ENCODE measurements around the gene CBX4.

GRCh38 chr17:79865351-79866210 lies 26.3 kb upstream of the CBX4 start:
- TF ChIP-seq, protein P1, sequence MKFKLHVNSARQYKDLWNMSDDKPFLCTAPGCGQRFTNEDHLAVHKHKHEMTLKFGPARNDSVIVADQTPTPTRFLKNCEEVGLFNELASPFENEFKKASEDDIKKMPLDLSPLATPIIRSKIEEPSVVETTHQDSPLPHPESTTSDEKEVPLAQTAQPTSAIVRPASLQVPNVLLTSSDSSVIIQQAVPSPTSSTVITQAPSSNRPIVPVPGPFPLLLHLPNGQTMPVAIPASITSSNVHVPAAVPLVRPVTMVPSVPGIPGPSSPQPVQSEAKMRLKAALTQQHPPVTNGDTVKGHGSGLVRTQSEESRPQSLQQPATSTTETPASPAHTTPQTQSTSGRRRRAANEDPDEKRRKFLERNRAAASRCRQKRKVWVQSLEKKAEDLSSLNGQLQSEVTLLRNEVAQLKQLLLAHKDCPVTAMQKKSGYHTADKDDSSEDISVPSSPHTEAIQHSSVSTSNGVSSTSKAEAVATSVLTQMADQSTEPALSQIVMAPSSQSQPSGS (tag by site-specific recombination; IDR thresholded peaks at IDR 0.05; ENCODE audit: low read depth): no peak
- TF ChIP-seq, protein P2, sequence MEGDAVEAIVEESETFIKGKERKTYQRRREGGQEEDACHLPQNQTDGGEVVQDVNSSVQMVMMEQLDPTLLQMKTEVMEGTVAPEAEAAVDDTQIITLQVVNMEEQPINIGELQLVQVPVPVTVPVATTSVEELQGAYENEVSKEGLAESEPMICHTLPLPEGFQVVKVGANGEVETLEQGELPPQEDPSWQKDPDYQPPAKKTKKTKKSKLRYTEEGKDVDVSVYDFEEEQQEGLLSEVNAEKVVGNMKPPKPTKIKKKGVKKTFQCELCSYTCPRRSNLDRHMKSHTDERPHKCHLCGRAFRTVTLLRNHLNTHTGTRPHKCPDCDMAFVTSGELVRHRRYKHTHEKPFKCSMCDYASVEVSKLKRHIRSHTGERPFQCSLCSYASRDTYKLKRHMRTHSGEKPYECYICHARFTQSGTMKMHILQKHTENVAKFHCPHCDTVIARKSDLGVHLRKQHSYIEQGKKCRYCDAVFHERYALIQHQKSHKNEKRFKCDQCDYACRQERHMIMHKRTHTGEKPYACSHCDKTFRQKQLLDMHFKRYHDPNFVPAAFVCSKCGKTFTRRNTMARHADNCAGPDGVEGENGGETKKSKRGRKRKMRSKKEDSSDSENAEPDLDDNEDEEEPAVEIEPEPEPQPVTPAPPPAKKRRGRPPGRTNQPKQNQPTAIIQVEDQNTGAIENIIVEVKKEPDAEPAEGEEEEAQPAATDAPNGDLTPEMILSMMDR (tag by site-specific recombination; IDR thresholded peaks at IDR 0.05): no peak
- TF ChIP-seq PATZ1 (tag by site-specific recombination; IDR thresholded peaks at IDR 0.05) (no peak), PRDM2 (tag by site-specific recombination; IDR thresholded peaks at IDR 0.05; ENCODE audit: borderline replicate concordance) (no peak), REPIN1 (tag by site-specific recombination; IDR thresholded peaks at IDR 0.05; ENCODE audit: low read depth) (no peak), ZNF114 (tag by site-specific recombination; IDR thresholded peaks at IDR 0.05) (no peak)
